ENCODE results near the gene SHISA7.

SHISA7 gene

GRCh38 chr19:55385724-55386492 is 57.2 kb downstream of the SHISA7 start, which contains the start of gene RPL28:
Gene RPL28 (plus strand): TSS chr19:55385932. CDS start chr19:55386358, 426 bp downstream.
- peak; percentile 99 for DNase-seq

GRCh38 chr19:55384920-55385723 is 58.0 kb downstream of the SHISA7 start:
- DNase-seq = peak; percentile 97

GRCh38 chr19:55384131-55384919 is 58.8 kb downstream of the SHISA7 start, which contains the start of gene TMEM238:
Gene TMEM238 (minus strand): TSS chr19:55384292. CDS start chr19:55384259, 33 bp downstream.
- DNase-seq = peak; percentile 37

- peak; percentile 52 for DNase-seq
These were observed 59.6 kb downstream of the SHISA7 start for GRCh38 chr19:55383279-55384130.

DNA sequence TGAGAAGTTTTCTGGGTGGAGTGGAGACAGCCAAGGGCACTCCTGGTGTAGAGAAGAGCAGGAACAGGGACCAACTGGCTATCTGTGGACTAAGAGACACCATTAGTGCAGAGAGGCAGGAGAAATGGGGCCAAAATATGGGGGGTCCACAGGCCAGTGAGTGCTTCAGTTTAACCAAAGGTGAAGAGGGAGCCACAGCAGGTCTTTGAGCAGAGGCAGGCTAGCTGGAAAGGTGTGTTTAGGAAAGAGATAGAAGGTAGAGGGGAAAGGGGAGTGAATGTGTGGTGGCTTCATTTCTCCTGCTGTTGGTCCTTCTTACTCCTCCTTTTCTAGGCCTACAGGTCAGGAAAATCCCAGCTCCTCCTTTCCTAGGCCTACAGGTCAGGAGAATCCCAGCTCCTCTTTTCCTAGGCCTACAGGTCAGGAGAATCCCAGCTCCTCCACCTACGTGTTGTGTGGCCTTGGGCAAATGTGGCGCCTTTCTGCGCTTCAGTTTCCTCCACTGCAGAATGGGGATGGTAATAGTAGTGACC is 60.5 kb downstream of the SHISA7 start:
- DNase-seq = no peak

- DNase-seq = no peak
These were observed 61.1 kb downstream of the SHISA7 start for GRCh38 chr19:55382013-55382412.

- DNase-seq = no peak
These were observed 63.9 kb downstream of the SHISA7 start for GRCh38 chr19:55379174-55379573.

Data from CD4-positive, alpha-beta T cell treated with Interleukin-17A for 1 hour (primary cell).